PC-9 (cell line): ENCODE results near the gene OR52E4. TPM values are rescaled to one million over a fixed set of nuclear protein-coding genes. Genes with fewer than 3 reads are reported as not detected.

Experiments used
- Bru-seq: library from RNA; stranded (reverse); fragments of 400-500 nt; gene quantifications from one replicate; lab custom pipeline; 2021; lab: Mats Ljungman, UMichigan
- BruChase-seq, 2 experiments: library from RNA; stranded (reverse); fragments of 400-500 nt; gene quantifications; one replicate each; lab custom pipeline; 2021; lab: Mats Ljungman, UMichigan
- BruUV-seq: library from RNA; stranded (reverse); fragments of 400-500 nt; replicated peaks from 2 replicates; lab custom pipeline; 2021; lab: Mats Ljungman, UMichigan
- CTCF ChIA-PET: fragments of 300-600 bp; sonication (Branson Sonifier 250); formaldehyde crosslinking; loops from one replicate; lab custom pipeline; 2022; ENCODE audit warnings: antibody characterized with exemption; lab: Charles Lee
- POLR2A ChIA-PET: fragments of 300-600 bp; sonication (Branson Sonifier 250); formaldehyde crosslinking; loops from one replicate; lab custom pipeline; 2022; ENCODE audit warnings: antibody characterized with exemption; ENCODE audit not compliant: unreplicated experiment; lab: Charles Lee
- DNase-seq, 2 experiments: peaks; one replicate each; pipeline versions ENCODE4 v3.0.0 to v3.0.0-alpha.2; 2015 to 2022; ENCODE audit warnings: mixed read lengths in 1 of 2
- H2AFZ ChIP-seq: fragments of 200-600 bp; sonication (generic); 2 replicates; pipeline ENCODE4 v1.8.1; 2017; ENCODE audit warnings: antibody characterized with exemption
- H3F3A ChIP-seq: fragments of 200-600 bp; sonication (generic); 2 replicates; pipeline ENCODE4 v1.8.1; 2017; ENCODE audit warnings: antibody characterized with exemption, mild to moderate bottlenecking, low read depth; ENCODE audit not compliant: insufficient read depth
- H3K27ac ChIP-seq: fragments of 200-600 bp; sonication (generic); 2 replicates; pipeline ENCODE4 v1.6.1; 2016; ENCODE audit warnings: mixed run types
- H3K27me3 ChIP-seq: fragments of 200-600 bp; sonication (generic); 2 replicates; pipeline ENCODE4 v1.6.1; 2016; ENCODE audit warnings: low read depth, mixed run types; ENCODE audit not compliant: insufficient read depth
- H3K36me3 ChIP-seq: fragments of 200-600 bp; sonication (generic); 2 replicates; pipeline ENCODE4 v1.6.1; 2016; ENCODE audit warnings: low read depth, mixed run types
- H3K4me1 ChIP-seq: fragments of 200-600 bp; sonication (generic); replicated peaks from 2 replicates; pipeline ENCODE4 v1.6.1; 2016; ENCODE audit warnings: mixed run types; ENCODE audit not compliant: insufficient read depth
- H3K4me2 ChIP-seq: fragments of 200-600 bp; sonication (generic); 2 replicates; pipeline ENCODE4 v1.6.1; 2017; ENCODE audit warnings: mixed run types
- H3K4me3 ChIP-seq: fragments of 200-600 bp; sonication (generic); 2 replicates; pipeline ENCODE4 v1.6.1; 2016; ENCODE audit warnings: mixed run types
- H3K79me2 ChIP-seq: fragments of 200-600 bp; sonication (generic); 2 replicates; pipeline ENCODE4 v1.6.1; 2017; ENCODE audit warnings: low read depth, mixed run types
- H3K9me2 ChIP-seq: fragments of 200-600 bp; sonication (generic); 2 replicates; pipeline ENCODE4 v1.8.1; 2017; ENCODE audit warnings: mild to moderate bottlenecking; ENCODE audit not compliant: insufficient read depth
- H3K9me3 ChIP-seq: fragments of 200-600 bp; sonication (generic); 2 replicates; pipeline ENCODE4 v1.8.1; 2016; ENCODE audit warnings: low read depth; ENCODE audit not compliant: insufficient read depth
- H4K20me1 ChIP-seq: fragments of 200-600 bp; sonication (generic); 2 replicates; pipeline ENCODE4 v1.8.1; 2017; ENCODE audit not compliant: insufficient read depth
- CTCF ChIP-seq: fragments of 200-600 bp; sonication (generic); conservative IDR thresholded peaks from 2 replicates; pipeline ENCODE4 v1.6.1; 2017; ENCODE audit warnings: mixed run types, antibody characterized with exemption, mild to moderate bottlenecking, moderate library complexity
- EZH2 ChIP-seq: fragments of 200-600 bp; sonication (generic); IDR thresholded peaks from 2 replicates; pipeline ENCODE4 v1.8.0; 2017; ENCODE audit warnings: antibody characterized with exemption, low read depth
- intact Hi-C: fragments of 100-400 bp; cut with micrococcal nuclease; formaldehyde crosslinking; loops from one replicate; pipeline ENCODE4 v1.10.0; 2022; ENCODE audit not compliant: unreplicated experiment
- long read RNA-seq: library from polyadenylated mRNA; stranded (forward); transcript quantifications from one replicate; pipeline ENCODE4 v2.0.0, GENCODE V29; 2022
- total RNA-seq: library from RNA; stranded (reverse); gene quantifications from 2 replicates; pipeline ENCODE4 v1.2.3, GENCODE V29; 2021

Gene OR52E4
- total RNA-seq (not detected in 2 replicates), Bru-seq, nascent RNA (not detected), BruChase-seq, experiment 1, labeled RNA remaining after a 2-hour chase (not detected), BruChase-seq, experiment 2, labeled RNA remaining after a 6-hour chase (not detected)
- long read RNA-seq, result 0 reads

GRCh38 chr11:5880329-5880728 lies at the start of gene OR52E4:
TSS of gene OR52E4 (plus strand) at chr11:5880629. CDS start at chr11:5884293, 3,664 bp downstream.
- Histone ChIP-seq H3K27me3 (no peaks in the 10 kb centered on the region), H2AFZ (no peak within 1 kb of the TSS), H3K27ac (no peak within 1 kb of the TSS), H3K9me3 (no peaks in the 10 kb centered on the region), H3K79me2 (no peaks in the 10 kb centered on the region), H3K9me2 (no peaks in the 10 kb centered on the region), H3K4me1 (no peaks in the 10 kb centered on the region), H3K36me3 (no peaks in the 10 kb centered on the region), H3K4me2 (no peak within 1 kb of the TSS), H4K20me1 (no peaks in the 10 kb centered on the region), H3F3A (no peaks in the 10 kb centered on the region), H3K4me3 (no peak within 1 kb of the TSS)
- TF ChIP-seq EZH2, result no peak
- no peak for TF ChIP-seq CTCF
- no TSS peak for BruUV-seq
- intact Hi-C loops, result no loop called here
- DNase-seq, result no peak
- ChIA-PET POLR2A (no interaction called here), CTCF (no interaction called here)

- CTCF ChIA-PET, result no interaction called here
Measured at GRCh38 chr11:5831196-5831829, 49.1 kb upstream of the OR52E4 start.

GRCh38 chr11:5833446-5833845 lies 47.0 kb upstream of the OR52E4 start:
- H3F3A ChIP-seq, result no peaks in the 10 kb centered on the region
- H3K4me2 ChIP-seq, result no peak overlapping the region
- ChIA-PET CTCF (no interaction called here), POLR2A (no interaction called here)
- no peak overlapping the region for H3K4me3 ChIP-seq
- no peak for DNase-seq
- intact Hi-C loops, result no loop called here
- TF ChIP-seq EZH2 (no peak), CTCF (no peak)
- H3K36me3 ChIP-seq, result no peaks in the 10 kb centered on the region
- H3K9me2 ChIP-seq, result no peaks in the 10 kb centered on the region
- H4K20me1 ChIP-seq, result no peaks in the 10 kb centered on the region
- no peaks in the 10 kb centered on the region for H3K27me3 ChIP-seq
- no peak overlapping the region for H3K27ac ChIP-seq
- no peaks in the 10 kb centered on the region for H3K9me3 ChIP-seq
- no TSS peak for BruUV-seq
- H3K79me2 ChIP-seq, result no peaks in the 10 kb centered on the region
- no peaks in the 10 kb centered on the region for H3K4me1 ChIP-seq
- no peak overlapping the region for H2AFZ ChIP-seq

More at GRCh38 chr11:5831196-5831829, 49.1 kb upstream of the OR52E4 start:
- H3K4me2 ChIP-seq, result no peak overlapping the region
- H3K36me3 ChIP-seq, result no peaks in the 10 kb centered on the region
- POLR2A ChIA-PET, result no interaction called here
- no peaks in the 10 kb centered on the region for H4K20me1 ChIP-seq
- no peaks in the 10 kb centered on the region for H3K9me2 ChIP-seq
- no peaks in the 10 kb centered on the region for H3K9me3 ChIP-seq
- no peaks in the 10 kb centered on the region for H3K4me1 ChIP-seq
- no peak overlapping the region for H2AFZ ChIP-seq
- no peaks in the 10 kb centered on the region for H3K79me2 ChIP-seq
- no peak for DNase-seq
- no peaks in the 10 kb centered on the region for H3F3A ChIP-seq
- no peak for TF ChIP-seq EZH2
- TF ChIP-seq CTCF, result no peak
- H3K27ac ChIP-seq, result no peak overlapping the region
- H3K4me3 ChIP-seq, result no peak overlapping the region
- intact Hi-C loops, result no loop called here
- no TSS peak for BruUV-seq
- H3K27me3 ChIP-seq, result no peaks in the 10 kb centered on the region
